ENCODE measurements around the gene INTS11.

INTS11 gene

DNA sequence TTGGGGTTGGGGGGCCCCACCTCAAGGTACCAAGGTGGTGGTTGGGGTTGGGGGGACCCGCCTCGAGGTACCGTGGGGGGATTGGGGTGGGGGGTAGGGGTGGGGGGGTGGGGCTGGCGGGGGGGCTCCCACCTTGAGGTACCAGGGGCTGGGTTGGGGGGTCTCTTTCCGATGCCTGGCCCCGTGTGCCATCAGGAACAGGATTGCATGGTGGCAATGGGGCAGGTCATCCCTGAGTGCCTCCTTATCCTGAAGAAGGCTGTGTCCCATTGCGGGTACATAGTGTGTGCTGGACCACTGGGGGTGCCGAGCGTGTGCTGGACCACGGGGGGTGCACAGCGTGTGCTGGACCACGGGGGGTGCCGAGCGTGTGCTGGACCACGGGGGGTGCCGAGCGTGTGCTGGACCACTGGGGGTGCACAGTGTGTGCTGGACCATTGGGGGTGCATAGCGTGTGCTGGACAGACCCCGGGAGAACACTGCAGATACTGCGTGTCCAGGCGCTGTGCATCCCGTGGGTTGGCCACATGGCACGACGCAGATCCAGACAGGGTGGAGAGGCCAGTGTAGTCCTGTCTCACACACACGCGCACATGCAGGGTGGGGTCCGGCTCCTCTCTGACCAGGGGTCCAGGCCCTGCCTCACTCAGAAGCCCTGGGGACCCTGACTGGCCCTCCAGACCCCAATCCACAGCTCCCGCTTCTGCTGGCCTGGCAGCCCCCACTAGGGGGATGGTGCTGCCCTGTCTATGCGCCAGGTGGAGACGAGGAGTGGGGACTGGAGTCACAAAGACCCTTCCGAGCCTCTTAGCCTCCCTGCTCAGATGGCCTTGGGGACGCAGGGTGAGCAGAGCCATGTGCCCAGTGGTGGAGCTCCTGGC, 40.0 kb downstream of the INTS11 start:
- no peak for DNase-seq

GRCh38 chr1:1283821-1284220, 40.6 kb downstream of the INTS11 start:
- no peak for DNase-seq

GRCh38 chr1:1282998-1283397, 41.5 kb downstream of the INTS11 start:
- DNase-seq, result peak; percentile 20 to 47 (median 32)

DNA sequence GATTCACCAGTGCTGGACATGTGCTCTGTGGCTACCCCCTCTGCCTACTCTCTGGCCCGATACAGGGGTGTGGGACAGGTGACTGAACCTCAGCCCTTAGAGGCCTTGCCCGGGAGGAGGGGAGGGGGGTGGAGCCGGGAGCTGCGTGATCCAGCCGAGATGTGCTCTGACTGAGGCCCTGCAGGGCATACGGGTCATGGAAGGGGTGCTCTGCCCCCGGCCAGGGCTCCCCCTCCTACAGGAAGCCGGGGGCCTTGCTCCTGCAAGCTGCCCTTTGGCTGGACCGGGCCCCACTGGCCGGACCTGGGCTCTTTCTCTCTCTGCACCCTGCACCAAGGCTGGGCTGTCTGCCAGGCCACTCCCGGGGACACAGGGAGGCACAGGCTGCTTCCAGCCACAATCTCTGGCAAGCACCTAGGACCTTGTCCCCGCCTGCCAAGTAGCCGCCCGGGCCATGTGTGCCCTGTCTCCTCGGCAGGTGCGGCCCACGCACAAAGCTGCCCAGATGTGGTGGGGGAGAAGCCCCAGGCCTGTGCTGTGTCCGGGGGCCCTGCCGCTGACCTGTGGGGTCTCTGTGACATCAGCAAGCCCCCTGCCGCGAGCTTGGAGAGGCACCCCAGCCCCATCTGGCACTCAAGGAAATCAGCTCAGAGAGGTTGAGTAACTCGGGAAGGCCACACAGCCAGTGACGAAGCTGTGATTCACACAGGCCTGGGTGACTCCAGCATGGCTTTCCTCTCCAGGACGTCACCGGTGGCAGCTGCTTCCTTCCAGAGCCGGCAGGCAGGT, 42.7 kb downstream of the INTS11 start:
- DNase-seq, result peak; percentile 17 to 55 (median 29)

- DNase-seq, result no peak
Observed at GRCh38 chr1:1280782-1281481, 43.5 kb downstream of the INTS11 start.

DNA sequence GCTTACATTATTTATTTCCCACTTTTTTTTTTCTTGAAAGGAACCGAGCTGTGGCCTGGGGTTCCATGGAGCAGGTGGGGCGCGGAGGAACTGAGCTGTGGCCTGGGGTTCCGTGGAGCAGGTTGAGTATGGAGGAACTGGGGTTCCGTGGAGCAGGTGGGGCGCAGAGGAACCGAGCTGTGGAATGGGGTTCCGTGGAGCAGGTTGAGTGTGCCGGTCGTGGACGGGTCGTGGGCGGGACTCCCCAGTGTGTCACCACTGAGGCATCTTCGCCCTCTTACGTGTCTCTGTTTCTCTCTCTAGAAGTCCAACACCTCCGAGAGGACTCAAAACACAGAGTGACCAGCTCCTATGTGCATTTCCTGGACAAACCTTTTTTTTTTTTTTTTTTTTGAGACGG, 45.4 kb downstream of the INTS11 start:
- DNase-seq, result no peak

GRCh38 chr1:1278620-1279019, 45.8 kb downstream of the INTS11 start:
- DNase-seq, result no peak

DNA sequence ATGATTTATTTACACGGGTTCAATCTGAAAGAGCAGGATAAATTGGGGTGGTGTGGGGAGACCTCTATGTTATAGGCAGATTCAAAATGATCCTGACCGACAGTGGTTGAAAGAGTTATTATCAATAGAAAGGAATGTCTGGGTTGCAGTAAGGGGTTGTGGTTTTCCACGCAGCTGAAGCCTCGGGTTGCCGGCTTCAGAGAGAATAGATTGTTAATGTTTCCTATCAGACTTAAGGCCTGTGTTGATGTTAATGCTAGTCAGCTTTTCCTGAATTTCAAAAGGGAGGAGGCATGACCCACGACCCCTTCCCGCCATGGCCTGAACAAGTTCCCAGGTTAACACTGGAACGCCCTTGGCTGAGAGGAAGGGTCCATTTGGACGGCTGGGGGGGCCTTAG, 48.6 kb downstream of the INTS11 start:
- no peak for DNase-seq

DNA sequence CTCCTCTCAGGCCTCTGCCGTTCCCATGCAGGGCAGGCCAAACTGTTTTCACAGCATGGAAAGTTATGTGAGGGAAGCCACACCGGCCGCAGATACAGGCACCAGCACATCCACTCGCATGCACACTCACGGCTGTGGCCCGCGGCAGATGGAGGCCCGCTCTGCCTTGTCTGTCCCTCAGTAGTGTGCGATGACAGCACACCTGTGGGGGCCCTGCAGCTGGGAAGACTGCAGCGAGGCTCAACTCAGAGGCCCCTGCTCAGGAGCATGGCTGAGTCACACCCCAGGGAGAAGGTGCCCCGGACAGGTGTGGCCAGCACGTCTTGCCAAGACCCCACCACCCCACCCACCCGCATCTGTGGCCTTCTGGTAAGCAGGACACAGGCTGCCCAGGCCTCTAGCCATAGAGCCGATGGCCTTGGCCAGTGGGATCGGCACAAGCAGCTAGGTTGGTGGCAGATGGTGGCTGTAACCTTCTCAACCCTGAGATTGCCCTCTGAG, 49.5 kb downstream of the INTS11 start:
- DNase-seq, result no peak

DNA sequence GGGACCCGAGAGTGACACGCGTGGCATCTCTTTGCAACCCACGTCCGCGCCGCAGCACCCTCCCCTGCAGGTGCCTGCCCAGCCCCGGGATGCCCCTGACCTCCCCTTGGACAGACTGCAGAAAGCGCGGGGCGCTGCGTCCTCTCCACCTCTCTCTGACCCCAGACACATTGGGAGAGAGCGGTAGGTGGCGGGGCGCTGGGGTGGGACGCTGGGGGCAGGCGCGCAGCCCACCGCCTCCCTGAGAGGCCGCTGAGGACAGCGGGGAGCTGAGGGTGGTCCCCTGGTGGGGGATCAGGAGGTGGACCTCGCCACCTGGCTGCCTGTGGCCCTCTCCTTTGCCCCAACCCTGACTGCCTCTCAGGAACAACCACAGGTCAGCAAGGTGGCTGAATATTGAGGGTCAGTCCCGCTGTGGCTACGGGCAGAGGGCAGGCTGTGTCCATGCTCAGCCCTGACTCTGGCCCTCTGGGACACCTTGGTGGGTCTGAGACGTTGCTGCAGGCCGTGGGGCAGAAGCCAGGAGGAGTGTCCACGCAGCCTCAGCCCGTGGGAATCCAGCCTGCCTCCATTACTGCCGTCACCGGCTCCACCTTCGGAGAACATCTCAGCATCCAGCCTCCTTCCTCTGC, 50.0 kb downstream of the INTS11 start:
- DNase-seq, result no peak

- DNase-seq, result peak; percentile 92 to 97 (median 95)
Observed at GRCh38 chr1:1273512-1274298, 50.8 kb downstream of the INTS11 start, which contains the start of gene UBE2J2. UBE2J2 (minus strand) TSS chr1:1273854; CDS start chr1:1267992, 5,862 bp downstream.

DNA sequence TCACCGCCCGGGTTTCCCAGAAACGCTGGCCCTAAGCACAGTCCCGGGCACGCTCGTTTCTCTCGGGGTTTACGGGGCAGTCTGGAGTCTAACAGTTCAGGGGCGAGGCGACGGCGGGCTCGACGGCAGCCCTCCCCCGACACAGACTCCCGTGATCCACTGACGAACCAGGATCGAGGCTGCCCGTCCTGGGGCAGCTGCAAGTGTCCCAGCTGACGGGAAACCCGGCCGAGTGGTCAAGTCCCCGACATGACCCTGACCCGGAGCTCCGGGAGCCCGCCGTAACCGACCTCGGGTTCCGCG, 51.3 kb downstream of the INTS11 start:
- DNase-seq, result peak; percentile 13 to 59 (median 40)

DNA sequence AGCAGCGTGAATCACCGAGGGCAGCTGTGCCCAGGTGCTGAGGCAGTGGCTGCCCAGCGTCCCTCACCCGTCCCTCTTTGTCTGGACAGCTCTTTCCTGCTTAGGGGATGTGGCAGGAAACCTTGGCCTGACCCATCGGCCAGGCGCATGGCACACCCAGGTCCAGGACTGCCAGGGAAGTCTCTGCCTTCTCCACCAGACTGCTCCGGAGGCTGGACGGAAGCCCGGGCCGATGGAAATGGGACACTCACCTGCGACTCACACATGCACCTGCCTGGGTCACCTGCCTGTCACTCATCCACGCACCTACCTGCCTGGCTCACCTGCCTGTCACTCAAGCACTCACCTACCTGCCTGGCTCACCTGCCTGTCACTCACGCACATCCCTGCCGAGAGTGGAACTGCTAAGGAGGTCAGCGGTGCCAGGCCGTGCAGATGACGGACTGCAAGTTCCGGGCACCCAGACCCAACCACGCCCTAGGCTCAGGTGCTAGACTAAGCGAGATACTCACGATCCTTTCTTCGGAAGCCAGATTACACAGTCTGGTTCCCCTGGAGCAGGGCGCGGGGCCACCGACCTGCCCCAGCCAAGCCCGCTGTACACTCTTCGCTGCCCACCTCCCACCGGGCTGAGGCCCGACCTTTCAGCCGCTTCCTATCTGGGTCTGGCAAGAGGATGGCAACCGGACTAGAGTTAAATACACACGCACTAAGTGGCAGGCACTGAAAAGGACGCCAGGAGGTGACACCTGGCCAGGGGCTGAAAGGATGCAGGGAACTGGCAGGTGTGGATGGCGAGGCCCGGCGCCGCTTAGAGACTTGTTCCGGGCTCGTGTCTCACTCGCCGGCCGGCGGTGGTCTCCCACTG, 51.9 kb downstream of the INTS11 start:
- DNase-seq, result peak in 1 of 4 experiments; percentile 4

GRCh38 chr1:1270813-1271212, 53.6 kb downstream of the INTS11 start:
- no peak for DNase-seq

DNA sequence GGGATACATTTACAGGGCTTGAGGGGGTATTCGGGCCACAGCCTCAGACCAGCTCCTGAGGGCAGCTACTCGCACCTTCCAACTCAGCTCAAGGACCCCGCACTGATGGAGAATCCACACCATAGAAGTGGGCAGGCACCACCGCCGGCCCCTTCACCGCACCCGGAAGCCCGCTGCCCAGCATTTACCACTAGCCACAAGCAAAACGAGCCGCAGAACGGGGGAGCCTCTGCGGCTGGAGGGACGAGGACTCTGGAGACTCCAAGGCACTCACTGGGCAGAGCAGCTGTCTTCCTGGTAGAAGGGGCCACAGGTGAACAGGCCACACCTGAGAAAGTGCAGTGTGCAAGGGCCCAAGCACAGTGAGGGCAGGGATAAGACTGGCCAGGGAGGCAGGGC, 56.2 kb downstream of the INTS11 start:
- DNase-seq, result no peak

DNA sequence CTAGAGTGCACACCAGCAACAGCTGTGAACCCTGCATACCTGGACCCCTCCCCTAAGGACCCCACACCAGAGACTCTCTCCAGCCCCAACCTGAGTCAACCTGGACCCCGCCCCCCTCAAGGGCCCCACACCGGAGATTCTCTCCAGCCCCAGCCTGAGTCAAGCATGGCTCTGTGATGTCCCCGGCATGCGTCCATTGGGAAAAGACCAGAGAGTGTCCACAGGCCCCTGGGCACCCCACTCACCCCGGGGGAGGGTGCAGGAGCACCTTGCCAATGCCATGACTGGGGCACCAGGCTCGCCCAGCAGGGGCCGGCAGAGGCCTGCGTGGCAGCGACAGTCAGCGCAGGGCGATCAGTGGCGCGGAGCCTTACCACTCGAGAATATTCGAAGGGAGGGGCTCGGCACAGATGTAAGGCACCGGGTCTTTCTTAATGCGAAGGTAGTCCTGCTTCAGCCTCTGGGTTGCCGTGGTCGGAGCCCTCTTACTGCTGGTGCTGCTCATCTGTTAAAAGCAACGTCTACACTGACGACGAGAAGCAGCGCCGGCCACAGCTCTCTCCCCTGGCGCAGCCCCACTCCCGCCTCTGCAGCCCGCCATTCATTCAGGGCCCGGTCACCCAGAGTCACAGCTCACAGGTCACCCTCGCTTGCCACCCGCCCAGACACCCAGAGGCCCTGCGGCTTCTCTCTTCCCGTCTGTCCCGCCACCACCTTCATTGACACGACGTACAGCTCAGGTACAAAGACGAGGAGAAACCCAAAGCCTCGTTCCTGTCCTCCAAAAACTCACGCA, 56.8 kb downstream of the INTS11 start:
- no peak for DNase-seq

GRCh38 chr1:1264868-1265272, 59.6 kb downstream of the INTS11 start:
- peak in 2 of 4 experiments; percentile 15 to 37 for DNase-seq

DNA sequence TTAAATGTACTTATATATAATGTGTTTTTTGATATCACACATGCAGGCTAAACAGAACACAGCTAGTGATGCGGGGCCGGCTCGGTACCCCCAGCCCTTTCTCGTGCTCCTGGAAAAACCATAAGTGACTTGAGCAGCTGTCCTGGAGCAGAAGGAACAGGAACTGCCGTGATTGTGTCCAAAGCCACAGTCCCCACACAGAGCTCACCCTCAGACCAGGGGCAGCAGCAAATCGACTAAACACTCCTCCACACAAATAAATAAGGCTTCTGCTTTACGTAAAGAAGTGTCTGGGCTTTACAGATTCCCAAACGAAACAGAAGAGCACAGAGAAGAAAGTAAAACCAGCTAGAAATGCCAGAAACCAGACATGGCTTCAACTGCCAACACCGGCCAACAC, 60.4 kb downstream of the INTS11 start:
- DNase-seq, result no peak

DNA sequence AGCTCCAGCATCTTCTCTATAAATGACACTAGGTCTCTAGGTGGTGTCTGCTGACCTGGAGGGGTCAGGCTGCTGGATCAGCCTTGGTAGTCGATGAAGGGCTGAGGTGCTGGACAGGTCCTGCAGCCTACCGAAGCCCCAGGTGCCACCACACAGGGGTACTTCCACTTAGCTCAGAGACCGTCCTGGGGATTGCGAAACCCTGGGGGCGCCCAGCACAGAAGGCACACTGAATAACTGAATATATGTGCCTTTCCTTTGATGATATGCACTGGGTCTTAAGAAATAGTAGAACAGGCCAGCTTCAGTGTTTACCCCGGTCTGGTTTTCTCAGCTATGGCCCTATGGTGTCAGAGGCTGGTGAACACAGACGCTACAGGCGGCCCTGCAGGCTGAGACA, 61.7 kb downstream of the INTS11 start:
- no peak for DNase-seq

DNA sequence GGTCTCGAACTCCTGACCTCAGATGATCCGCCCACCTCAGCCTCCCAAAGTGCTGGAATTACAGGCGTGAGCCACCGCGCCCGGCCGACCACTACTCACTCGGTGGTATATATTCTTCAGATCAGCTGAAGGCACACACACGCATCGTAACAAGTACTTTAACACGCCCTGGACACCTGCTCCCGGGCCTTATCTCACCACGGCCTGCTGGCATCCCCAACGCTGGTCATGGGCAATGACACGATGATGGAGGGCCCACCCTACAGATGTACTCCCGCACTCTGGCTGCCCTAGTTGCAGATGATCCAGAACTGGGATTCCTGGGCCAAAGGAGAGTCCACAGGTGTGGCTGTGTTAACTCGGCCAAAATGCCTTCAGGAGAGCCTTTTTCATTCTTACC, 62.4 kb downstream of the INTS11 start:
- DNase-seq, result no peak

Data from suppressor macrophage (primary cell).